Neural crest cell (in vitro differentiated cells): ENCODE measurements around the gene MRO. TPM values are rescaled to one million over a fixed set of nuclear protein-coding genes. Genes with fewer than 3 reads are reported as not detected.

Source experiments
- DNase-seq: peaks from one replicate; pipeline ENCODE4 v3.0.0; 2021; ENCODE audit warnings: low read depth, mixed read lengths, low spot score
- H3K27ac Mint-ChIP-seq: one replicate; pipeline ENCODE4 v1.8.0; 2021; ENCODE audit warnings: mild to moderate bottlenecking, mixed read lengths; ENCODE audit not compliant: unreplicated experiment
- H3K27me3 Mint-ChIP-seq: 2 replicates; pipeline ENCODE4 v1.8.0; 2021; ENCODE audit warnings: low read depth, mild to moderate bottlenecking, mixed read lengths
- H3K36me3 Mint-ChIP-seq: 2 replicates; pipeline ENCODE4 v1.8.0; 2021; ENCODE audit warnings: low read depth, mild to moderate bottlenecking, mixed read lengths
- H3K4me1 Mint-ChIP-seq: 2 replicates; pipeline ENCODE4 v1.8.0; 2021; ENCODE audit warnings: mixed read lengths
- H3K4me3 Mint-ChIP-seq: one replicate; pipeline ENCODE4 v1.8.0; 2021; ENCODE audit warnings: mild to moderate bottlenecking, mixed read lengths
- H3K9me3 Mint-ChIP-seq: 2 replicates; pipeline ENCODE4 v1.8.0; 2021; ENCODE audit warnings: mixed read lengths
- total RNA-seq: library from RNA; stranded (reverse); gene quantifications from 2 replicates; pipeline ENCODE4 v1.2.1, GENCODE V29; 2021
- TF ChIP-seq, protein P1 (sequence below): fragments of 200-600 bp; sonication (generic); conservative IDR thresholded peaks from 2 replicates; pipeline ENCODE4 v1.5.0; 2021; ENCODE audit warnings: antibody characterized with exemption, mild to moderate bottlenecking

MRO gene
- total RNA-seq, 1 donor from 2014 or later: 0.12 TPM

DNA sequence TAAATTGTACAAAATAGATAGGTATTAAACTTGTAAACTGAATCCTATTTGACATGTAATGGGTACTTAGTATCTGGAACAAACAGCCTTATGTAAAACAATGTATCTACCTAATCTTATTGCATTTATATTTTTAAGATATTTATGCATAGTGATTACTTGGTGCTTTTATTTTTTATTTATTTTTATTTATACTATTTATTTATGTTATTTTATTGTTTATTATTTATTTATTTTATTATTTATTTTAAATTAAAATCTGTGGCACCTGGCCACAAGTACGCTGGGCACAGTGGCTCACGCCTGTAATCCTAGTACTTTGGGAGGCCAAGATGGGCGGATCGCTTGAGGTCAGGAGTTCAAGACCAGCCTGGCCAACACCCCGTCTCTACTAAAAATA, 26.9 kb downstream of the MRO start:
- H3K4me3 Mint-ChIP-seq: no peak overlapping the region
- H3K36me3 Mint-ChIP-seq: no peaks in the 10 kb centered on the region
- H3K27me3 Mint-ChIP-seq: peaks cover 10% of the 10 kb centered on the region
- no peaks in the 10 kb centered on the region for H3K9me3 Mint-ChIP-seq
- H3K27ac Mint-ChIP-seq: no peak overlapping the region
- DNase-seq: no peak
- no peaks in the 10 kb centered on the region for H3K4me1 Mint-ChIP-seq
- TF ChIP-seq, protein P1, sequence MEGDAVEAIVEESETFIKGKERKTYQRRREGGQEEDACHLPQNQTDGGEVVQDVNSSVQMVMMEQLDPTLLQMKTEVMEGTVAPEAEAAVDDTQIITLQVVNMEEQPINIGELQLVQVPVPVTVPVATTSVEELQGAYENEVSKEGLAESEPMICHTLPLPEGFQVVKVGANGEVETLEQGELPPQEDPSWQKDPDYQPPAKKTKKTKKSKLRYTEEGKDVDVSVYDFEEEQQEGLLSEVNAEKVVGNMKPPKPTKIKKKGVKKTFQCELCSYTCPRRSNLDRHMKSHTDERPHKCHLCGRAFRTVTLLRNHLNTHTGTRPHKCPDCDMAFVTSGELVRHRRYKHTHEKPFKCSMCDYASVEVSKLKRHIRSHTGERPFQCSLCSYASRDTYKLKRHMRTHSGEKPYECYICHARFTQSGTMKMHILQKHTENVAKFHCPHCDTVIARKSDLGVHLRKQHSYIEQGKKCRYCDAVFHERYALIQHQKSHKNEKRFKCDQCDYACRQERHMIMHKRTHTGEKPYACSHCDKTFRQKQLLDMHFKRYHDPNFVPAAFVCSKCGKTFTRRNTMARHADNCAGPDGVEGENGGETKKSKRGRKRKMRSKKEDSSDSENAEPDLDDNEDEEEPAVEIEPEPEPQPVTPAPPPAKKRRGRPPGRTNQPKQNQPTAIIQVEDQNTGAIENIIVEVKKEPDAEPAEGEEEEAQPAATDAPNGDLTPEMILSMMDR: no peak

DNA sequence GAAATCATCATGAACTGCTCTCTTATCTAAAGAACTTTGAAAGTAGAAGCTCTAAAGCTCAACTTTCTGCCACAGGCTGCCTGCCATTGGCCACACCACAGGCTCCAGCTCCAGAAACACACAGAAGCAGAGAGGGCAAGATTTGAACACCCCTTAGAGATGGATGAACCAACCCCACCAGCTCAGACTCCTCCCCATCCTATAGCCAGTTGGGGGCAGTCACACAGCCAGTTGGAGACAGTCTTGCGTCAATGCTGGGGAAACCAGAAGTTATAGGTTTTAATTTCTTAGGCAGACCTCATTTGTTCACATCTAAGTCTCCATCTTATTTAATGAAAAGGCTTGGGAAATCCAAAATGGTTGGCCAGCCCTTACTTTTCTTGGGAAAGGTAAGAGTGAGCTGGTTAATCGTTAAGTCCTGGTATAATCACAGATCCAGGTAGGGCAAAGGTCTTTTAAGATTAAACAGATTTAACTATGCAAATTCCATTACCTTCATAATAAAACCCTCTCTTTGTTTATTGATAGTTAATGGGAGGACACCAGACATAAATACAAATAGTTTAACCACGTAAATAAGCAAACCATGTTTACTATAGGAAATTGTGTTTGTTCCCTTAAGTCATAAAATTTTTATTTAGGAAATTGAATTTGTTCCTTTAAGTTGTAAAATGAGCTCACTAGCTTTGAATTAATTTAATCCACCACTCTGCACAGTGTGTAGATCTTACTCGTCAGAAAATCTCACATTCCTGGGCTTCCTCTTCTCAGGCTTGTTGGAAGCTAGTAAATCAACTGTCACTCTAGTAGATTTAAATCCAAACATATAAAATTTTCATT, 28.0 kb downstream of the MRO start:
- DNase-seq: no peak
- Mint-ChIP-seq H3K27ac (no peak overlapping the region), H3K27me3 (peaks cover 10% of the 10 kb centered on the region), H3K4me1 (no peaks in the 10 kb centered on the region), H3K36me3 (no peaks in the 10 kb centered on the region), H3K9me3 (no peaks in the 10 kb centered on the region), H3K4me3 (no peak overlapping the region)
- TF ChIP-seq, protein P1: no peak

DNA sequence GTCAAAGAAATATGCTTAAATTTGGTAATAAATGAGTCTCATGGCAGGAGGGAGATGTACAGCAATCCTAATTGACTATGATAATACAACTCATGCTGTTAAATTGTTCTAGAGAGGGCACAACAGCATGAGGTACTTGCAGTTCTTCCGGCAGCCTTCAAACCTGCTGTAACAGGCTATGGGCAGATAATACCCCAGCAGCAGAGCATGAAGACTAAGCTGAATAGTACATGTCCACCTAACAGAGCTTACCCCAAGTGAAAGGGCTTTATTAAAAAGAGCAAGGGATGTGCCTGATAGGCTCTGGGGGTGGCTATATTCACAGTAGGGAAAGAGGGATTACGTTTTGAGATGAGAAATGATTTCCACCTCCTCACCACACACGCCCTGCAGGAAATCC, 28.9 kb downstream of the MRO start:
- DNase-seq: no peak
- TF ChIP-seq, protein P1: no peak

DNA sequence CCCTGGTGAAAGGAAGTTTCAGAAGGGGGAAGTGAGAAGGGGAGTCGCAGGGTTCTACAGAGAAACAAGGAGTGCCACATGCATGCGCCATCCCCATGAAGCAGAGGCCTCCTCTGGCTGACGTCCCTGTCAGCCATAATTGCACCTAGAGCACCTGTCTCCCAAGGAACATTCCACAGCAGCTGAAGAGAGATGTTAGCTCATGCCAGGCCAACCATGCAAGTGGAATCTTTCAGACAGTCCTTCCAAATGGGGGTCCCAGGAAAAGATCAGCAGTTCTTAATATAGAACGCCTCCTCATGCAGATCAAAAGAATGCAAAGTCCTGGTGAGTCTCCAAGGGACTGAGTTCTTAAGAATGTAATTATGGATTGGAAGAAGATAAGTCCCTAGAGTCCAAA, 29.6 kb downstream of the MRO start:
- Mint-ChIP-seq H3K27ac (no peak overlapping the region), H3K27me3 (peaks cover under 1% of the 10 kb centered on the region), H3K4me3 (no peak overlapping the region), H3K36me3 (no peaks in the 10 kb centered on the region), H3K9me3 (no peaks in the 10 kb centered on the region), H3K4me1 (no peaks in the 10 kb centered on the region)
- no peak for DNase-seq
- TF ChIP-seq, protein P1: no peak

More for the DNA sequence above, 28.9 kb downstream of the MRO start:
- peaks cover 5% of the 10 kb centered on the region for H3K27me3 Mint-ChIP-seq
- no peaks in the 10 kb centered on the region for H3K36me3 Mint-ChIP-seq
- no peaks in the 10 kb centered on the region for H3K9me3 Mint-ChIP-seq
- H3K4me1 Mint-ChIP-seq: no peaks in the 10 kb centered on the region
- H3K4me3 Mint-ChIP-seq: no peak overlapping the region
- no peak overlapping the region for H3K27ac Mint-ChIP-seq

DNA sequence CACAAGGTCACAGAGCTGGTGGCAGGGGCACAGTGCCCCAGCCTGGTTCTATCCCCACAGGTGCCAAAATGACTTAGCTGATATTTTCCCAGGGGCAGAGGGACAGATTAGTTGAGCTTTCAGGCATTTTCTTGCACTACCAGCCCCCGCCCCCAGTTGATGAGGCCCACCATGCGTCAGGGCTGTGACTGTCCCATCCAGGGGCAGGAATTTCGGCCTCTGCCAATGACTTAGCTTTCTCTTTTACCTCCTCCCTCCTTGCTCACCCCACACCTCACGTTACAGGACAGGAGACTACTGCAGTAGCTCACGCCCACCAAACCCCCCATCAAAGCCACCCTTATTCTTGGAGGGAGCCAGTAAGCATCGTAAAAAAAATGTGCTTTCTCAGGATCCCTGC, 31.5 kb downstream of the MRO start:
- Mint-ChIP-seq H3K9me3 (no peaks in the 10 kb centered on the region), H3K36me3 (no peaks in the 10 kb centered on the region), H3K4me1 (peaks cover 6% of the 10 kb centered on the region), H3K4me3 (no peak overlapping the region), H3K27ac (no peak overlapping the region), H3K27me3 (no peaks in the 10 kb centered on the region)
- TF ChIP-seq, protein P1: no peak
- no peak for DNase-seq
